ENCODE results near the gene KANK4. TPM values are rescaled to one million over a fixed set of nuclear protein-coding genes. Genes with fewer than 3 reads are reported as not detected.

Gene KANK4
- total and polyA plus RNA-seq, 12 donors = 0.12 to 1.1 (median 0.26) TPM; not detected in 2

DNA sequence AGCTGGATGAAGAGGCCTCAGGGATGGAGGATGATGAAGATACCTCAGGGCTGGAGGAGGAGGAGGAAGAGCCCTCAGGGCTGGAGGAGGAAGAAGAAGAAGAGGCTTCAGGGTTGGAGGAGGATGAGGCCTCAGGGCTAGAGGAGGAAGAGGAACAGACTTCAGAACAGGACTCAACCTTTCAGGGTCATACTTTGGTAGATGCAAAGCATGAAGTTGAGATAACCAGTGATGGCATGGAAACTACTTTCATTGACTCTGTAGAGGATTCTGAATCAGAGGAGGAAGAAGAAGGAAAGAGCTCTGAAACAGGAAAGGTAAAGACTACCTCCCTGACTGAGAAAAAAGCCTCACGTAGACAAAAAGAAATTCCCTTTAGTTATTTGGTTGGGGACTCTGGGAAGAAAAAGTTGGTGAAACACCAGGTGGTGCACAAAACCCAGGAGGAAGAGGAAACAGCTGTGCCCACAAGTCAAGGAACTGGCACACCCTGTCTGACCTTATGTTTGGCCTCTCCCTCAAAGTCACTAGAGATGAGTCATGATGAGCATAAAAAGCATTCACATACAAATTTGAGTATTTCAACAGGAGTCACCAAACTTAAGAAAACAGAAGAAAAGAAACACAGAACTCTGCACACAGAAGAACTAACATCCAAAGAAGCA lies 109.2 kb downstream of the KANK4 start:
- no peaks in the 10 kb centered on the region for H3K36me3 ChIP-seq (replicated peaks in 1 of 2)
- no peak overlapping the region for H3K4me3 ChIP-seq
- no peak for TF ChIP-seq POLR2A (IDR thresholded peaks at IDR 0.05)
- TF ChIP-seq, protein P1, sequence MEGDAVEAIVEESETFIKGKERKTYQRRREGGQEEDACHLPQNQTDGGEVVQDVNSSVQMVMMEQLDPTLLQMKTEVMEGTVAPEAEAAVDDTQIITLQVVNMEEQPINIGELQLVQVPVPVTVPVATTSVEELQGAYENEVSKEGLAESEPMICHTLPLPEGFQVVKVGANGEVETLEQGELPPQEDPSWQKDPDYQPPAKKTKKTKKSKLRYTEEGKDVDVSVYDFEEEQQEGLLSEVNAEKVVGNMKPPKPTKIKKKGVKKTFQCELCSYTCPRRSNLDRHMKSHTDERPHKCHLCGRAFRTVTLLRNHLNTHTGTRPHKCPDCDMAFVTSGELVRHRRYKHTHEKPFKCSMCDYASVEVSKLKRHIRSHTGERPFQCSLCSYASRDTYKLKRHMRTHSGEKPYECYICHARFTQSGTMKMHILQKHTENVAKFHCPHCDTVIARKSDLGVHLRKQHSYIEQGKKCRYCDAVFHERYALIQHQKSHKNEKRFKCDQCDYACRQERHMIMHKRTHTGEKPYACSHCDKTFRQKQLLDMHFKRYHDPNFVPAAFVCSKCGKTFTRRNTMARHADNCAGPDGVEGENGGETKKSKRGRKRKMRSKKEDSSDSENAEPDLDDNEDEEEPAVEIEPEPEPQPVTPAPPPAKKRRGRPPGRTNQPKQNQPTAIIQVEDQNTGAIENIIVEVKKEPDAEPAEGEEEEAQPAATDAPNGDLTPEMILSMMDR (IDR thresholded peaks at IDR 0.05) = no peak
- 72 to 93% (median 84%) methylated on average over 1 of the region's 1 CpG for WGBS, 4 donors
- intact Hi-C loops (cut with DNase I) = no loop called here
- no peak overlapping the region for H3K27ac ChIP-seq
- no peaks in the 10 kb centered on the region for H3K27me3 ChIP-seq
- no peaks in the 10 kb centered on the region for H3K9me3 ChIP-seq (replicated peaks in 1 of 3)
- DNase-seq = no peak
- no peaks in the 10 kb centered on the region for H3K4me1 ChIP-seq (replicated peaks in 1 of 2)

DNA sequence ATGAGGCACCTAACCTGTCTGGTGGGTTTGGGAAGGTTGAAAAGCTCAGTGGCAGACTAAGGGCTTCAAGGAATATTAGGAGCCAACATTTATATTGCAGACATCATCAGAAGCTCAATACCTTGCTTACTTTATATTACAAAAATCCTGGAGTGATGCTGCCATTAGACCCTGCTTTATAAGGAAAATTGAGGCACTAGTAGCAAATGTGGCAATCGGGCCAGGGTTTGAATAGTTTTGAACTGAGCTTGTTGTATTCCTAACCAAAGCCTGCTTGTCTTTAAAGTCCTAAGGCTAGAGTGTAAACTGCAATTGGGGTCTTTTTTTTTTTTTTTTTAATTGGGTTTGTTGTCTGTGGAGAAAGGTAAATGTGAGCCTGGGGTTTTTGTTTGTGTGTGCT lies 110.3 kb downstream of the KANK4 start:
- Histone ChIP-seq H3K9me3 (replicated peaks in 1 of 3) (no peaks in the 10 kb centered on the region), H3K27ac (no peak overlapping the region), H3K36me3 (replicated peaks in 1 of 2) (no peaks in the 10 kb centered on the region), H3K4me1 (replicated peaks in 1 of 2) (no peaks in the 10 kb centered on the region), H3K27me3 (no peaks in the 10 kb centered on the region), H3K4me3 (no peak overlapping the region)
- DNase-seq = no peak
- intact Hi-C loops (cut with DNase I) = no loop called here
- WGBS, 4 donors = 0 to 36% (median 19%) methylated on average over 1 of the region's 1 CpG
- TF ChIP-seq, protein P1 (IDR thresholded peaks at IDR 0.05) = no peak
- TF ChIP-seq POLR2A (IDR thresholded peaks at IDR 0.05) = no peak

DNA sequence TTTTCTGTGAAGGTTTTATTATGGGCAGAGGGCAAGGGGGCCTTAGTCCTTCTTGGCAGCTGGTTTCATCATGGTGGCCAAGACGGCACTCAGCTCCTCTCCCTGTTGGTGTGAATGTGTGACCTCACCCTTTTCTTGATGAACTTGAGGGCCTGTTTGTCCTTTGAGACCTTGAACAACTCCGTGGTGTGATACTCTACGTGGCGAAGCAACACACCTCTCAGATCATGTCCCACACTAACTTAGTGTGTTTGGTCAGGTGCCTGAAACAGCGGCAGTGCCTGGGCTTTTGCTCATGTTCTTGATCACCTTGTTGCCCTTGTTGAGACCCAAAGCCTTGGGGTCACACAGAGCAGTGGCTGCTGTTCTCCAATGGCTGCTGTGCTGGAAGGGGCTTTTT lies 111.1 kb downstream of the KANK4 start:
- Histone ChIP-seq H3K4me3 (no peak overlapping the region), H3K27me3 (no peaks in the 10 kb centered on the region), H3K9me3 (replicated peaks in 1 of 3) (no peaks in the 10 kb centered on the region), H3K27ac (no peak overlapping the region), H3K4me1 (replicated peaks in 1 of 2) (no peaks in the 10 kb centered on the region), H3K36me3 (replicated peaks in 1 of 2) (no peaks in the 10 kb centered on the region)
- intact Hi-C loops (cut with DNase I) = no loop called here
- 85 to 93% (median 86%) methylated on average over 5 of the region's 5 CpGs for WGBS, 4 donors
- TF ChIP-seq, protein P1 (IDR thresholded peaks at IDR 0.05) = no peak
- no peak for TF ChIP-seq POLR2A (IDR thresholded peaks at IDR 0.05)
- no peak for DNase-seq

DNA sequence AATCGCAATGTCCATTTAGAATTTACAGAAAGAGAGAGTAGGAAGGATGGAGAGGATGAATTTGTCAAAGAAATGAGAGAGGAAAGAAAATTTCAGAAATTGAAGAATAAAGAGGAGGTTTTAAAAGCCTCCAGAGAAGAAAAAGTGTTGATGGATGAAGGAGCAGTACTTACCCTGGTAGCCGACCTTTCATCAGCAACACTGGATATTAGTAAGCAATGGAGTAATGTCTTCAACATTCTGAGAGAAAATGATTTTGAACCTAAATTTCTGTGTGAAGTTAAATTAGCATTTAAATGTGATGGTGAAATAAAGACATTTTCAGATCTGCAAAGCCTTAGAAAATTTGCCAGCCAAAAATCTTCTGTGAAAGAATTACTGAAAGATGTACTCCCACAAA lies 112.0 kb downstream of the KANK4 start:
- Histone ChIP-seq H3K27ac (no peak overlapping the region), H3K4me1 (replicated peaks in 1 of 2) (no peaks in the 10 kb centered on the region), H3K27me3 (no peaks in the 10 kb centered on the region), H3K9me3 (replicated peaks in 1 of 3) (no peaks in the 10 kb centered on the region), H3K36me3 (replicated peaks in 1 of 2) (no peaks in the 10 kb centered on the region), H3K4me3 (no peak overlapping the region)
- TF ChIP-seq POLR2A (IDR thresholded peaks at IDR 0.05) = no peak
- TF ChIP-seq, protein P1 (IDR thresholded peaks at IDR 0.05) = no peak
- intact Hi-C loops (cut with DNase I) = no loop called here
- WGBS, 4 donors = 85 to 98% (median 91%) methylated on average over 2 of the region's 2 CpGs
- no peak for DNase-seq

Measured in adrenal gland (tissue), 12 donors.